SJSA1 (cell line): Measurements from ENCODE around the gene CFD. TPM values are rescaled to one million over a fixed set of nuclear protein-coding genes. Genes with fewer than 3 reads are reported as not detected.
"Not testable (repeated sequence)": the region's sequence is repeated elsewhere in the genome, so short reads cannot be mapped to it uniquely, and the experiment has no call there.

Source experiments
- DNase-seq, 2 experiments: peaks; one replicate each; pipeline ENCODE4 v3.0.0-alpha.2; 2015 to 2020; ENCODE audit warnings: low spot score in 2 of 2, low read depth in 1 of 2
- H3K27ac ChIP-seq: fragments of 250-450 bp; sonication (Bioruptor Pico); 2 replicates; pipeline ENCODE4 v1.5.1; 2020; ENCODE audit warnings: mild to moderate bottlenecking, moderate library complexity
- H3K27me3 ChIP-seq: fragments of 250-450 bp; sonication (Bioruptor Pico); replicated peaks from 2 replicates; pipeline ENCODE4 v1.5.1; 2020; ENCODE audit warnings: mild to moderate bottlenecking, moderate library complexity
- H3K36me3 ChIP-seq: fragments of 250-450 bp; sonication (Bioruptor Pico); 2 replicates; pipeline ENCODE4 v1.5.1; 2020; ENCODE audit warnings: mild to moderate bottlenecking
- H3K4me1 ChIP-seq: fragments of 250-450 bp; sonication (Bioruptor Pico); replicated peaks from 2 replicates; pipeline ENCODE4 v1.6.1; 2021; ENCODE audit warnings: mild to moderate bottlenecking
- H3K4me3 ChIP-seq: fragments of 250-450 bp; sonication (Bioruptor Pico); 2 replicates; pipeline ENCODE4 v1.5.1; 2020; ENCODE audit warnings: mild to moderate bottlenecking
- H3K9me3 ChIP-seq: fragments of 250-450 bp; sonication (Bioruptor Pico); replicated peaks from 2 replicates; pipeline ENCODE4 v1.5.1; 2020; ENCODE audit warnings: mild to moderate bottlenecking
- total RNA-seq: library from RNA; depleted of rRNA; stranded (reverse); fragments of >200 nt; shearing (Covaris generic); gene quantifications from 2 replicates; pipeline ENCODE4 v1.2.3, GENCODE V29; 2014

CFD gene
- total RNA-seq, 1 experiment from 2014 or later, result 3.3 TPM

- Histone ChIP-seq H3K36me3 (no peaks in the 10 kb centered on the region), H3K27ac (no peak overlapping the region), H3K27me3 (no peaks in the 10 kb centered on the region), H3K4me1 (peaks cover 7% of the 10 kb centered on the region), H3K4me3 (no peak overlapping the region), H3K9me3 (no peaks in the 10 kb centered on the region)
- DNase-seq, result no peak
Observed at GRCh38 chr19:853014-853585, 6.4 kb upstream of the CFD start.

DNA sequence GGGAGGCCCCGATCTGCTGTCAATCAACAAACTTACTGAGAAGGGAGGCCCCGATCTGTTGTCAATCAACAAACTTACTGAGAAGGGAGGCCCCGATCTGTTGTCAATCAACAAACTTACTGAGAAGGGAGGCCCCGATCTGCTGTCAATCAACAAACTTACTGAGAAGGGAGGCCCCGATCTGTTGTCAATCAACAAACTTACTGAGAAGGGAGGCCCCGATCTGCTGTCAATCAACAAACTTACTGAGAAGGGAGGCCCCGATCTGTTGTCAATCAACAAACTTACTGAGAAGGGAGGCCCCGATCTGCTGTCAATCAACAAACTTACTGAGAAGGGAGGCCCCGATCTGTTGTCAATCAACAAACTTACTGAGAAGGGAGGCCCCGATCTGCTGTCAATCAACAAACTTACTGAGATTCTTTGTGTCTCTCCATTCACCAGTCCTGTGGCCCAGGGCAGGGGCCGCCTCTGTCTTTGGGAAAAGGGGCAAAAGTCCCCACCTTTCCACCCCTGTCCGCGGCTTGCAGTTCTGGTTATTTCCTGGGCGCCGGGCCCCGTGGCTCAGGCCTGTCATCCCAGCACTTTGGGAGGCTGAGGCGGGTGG, 5.7 kb upstream of the CFD start:
- not testable (repeated sequence) for H3K36me3 ChIP-seq, H3K9me3 ChIP-seq, H3K4me3 ChIP-seq, H3K4me1 ChIP-seq, DNase-seq, H3K27ac ChIP-seq, H3K27me3 ChIP-seq

GRCh38 chr19:854549-854948, 4.9 kb upstream of the CFD start:
- Histone ChIP-seq H3K27me3 (no peaks in the 10 kb centered on the region), H3K36me3 (no peaks in the 10 kb centered on the region), H3K4me1 (peaks cover 7% of the 10 kb centered on the region), H3K4me3 (no peak overlapping the region), H3K27ac (no peak overlapping the region), H3K9me3 (no peaks in the 10 kb centered on the region)
- DNase-seq, result no peak

GRCh38 chr19:855142-855541, 4.3 kb upstream of the CFD start:
- peaks cover 7% of the 10 kb centered on the region for H3K4me1 ChIP-seq
- H3K27ac ChIP-seq, result no peak overlapping the region
- H3K9me3 ChIP-seq, result no peaks in the 10 kb centered on the region
- no peak overlapping the region for H3K4me3 ChIP-seq
- H3K27me3 ChIP-seq, result no peaks in the 10 kb centered on the region
- no peaks in the 10 kb centered on the region for H3K36me3 ChIP-seq
- no peak for DNase-seq

DNA sequence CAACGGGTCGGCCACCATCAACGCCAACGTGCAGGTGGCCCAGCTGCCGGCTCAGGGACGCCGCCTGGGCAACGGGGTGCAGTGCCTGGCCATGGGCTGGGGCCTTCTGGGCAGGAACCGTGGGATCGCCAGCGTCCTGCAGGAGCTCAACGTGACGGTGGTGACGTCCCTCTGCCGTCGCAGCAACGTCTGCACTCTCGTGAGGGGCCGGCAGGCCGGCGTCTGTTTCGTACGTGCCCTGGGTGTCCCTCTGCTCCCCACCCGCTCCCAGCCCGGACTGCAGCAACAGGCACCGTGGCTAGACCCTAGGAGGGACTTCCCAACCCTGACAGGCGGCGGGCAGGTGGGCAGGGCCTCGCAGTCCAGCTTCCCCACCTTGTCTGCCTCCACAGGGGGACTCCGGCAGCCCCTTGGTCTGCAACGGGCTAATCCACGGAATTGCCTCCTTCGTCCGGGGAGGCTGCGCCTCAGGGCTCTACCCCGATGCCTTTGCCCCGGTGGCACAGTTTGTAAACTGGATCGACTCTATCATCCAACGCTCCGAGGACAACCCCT, 3.8 kb upstream of the CFD start:
- peaks cover 2% of the 10 kb centered on the region for H3K27me3 ChIP-seq
- no peak overlapping the region for H3K27ac ChIP-seq
- H3K4me3 ChIP-seq, result no peak overlapping the region
- peaks cover 8% of the 10 kb centered on the region for H3K4me1 ChIP-seq
- H3K9me3 ChIP-seq, result no peaks in the 10 kb centered on the region; the same call in 1 of the 2 replicates
- DNase-seq, result no peak
- no peaks in the 10 kb centered on the region for H3K36me3 ChIP-seq

DNA sequence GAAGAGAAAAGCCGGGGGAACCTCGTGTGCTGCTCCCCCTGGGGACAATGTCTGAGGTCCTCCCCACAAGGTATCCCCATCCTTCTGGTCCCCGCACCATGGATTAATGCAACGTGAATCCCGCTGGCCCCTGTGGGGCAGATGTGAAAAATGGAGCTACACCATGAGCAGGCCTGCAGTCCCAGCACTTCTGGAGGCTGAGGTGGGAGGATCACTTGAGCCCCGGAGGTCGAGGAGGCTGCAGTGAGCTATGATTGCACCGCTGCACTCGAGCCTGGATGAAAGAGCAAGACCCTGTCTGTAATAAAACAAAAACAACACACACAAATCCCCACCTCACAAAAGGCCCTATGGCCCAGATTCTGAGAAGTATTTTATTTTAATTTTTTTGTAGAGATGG, 1.2 kb upstream of the CFD start:
- no peak for DNase-seq
- peaks cover 3% of the 10 kb centered on the region for H3K27me3 ChIP-seq
- no peak overlapping the region for H3K4me3 ChIP-seq
- H3K27ac ChIP-seq, result no peak overlapping the region
- no peaks in the 10 kb centered on the region; the same call in 1 of the 2 replicates for H3K9me3 ChIP-seq
- peaks cover 12% of the 10 kb centered on the region for H3K4me1 ChIP-seq
- H3K36me3 ChIP-seq, result no peaks in the 10 kb centered on the region

- Histone ChIP-seq H3K27me3 (peaks cover 3% of the 10 kb centered on the region), H3K36me3 (no peaks in the 10 kb centered on the region; the same call in 1 of the 2 replicates), H3K27ac (no peak overlapping the region), H3K4me1 (peaks cover 21% of the 10 kb centered on the region), H3K9me3 (no peaks in the 10 kb centered on the region; the same call in 1 of the 2 replicates), H3K4me3 (no peak overlapping the region)
- no peak for DNase-seq
Observed at GRCh38 chr19:861141-861755, 1.8 kb downstream of the CFD start.

- Histone ChIP-seq H3K9me3 (no peaks in the 10 kb centered on the region; the same call in 1 of the 2 replicates), H3K4me3 (no peak overlapping the region), H3K36me3 (no peaks in the 10 kb centered on the region; the same call in 1 of the 2 replicates), H3K27ac (no peak overlapping the region), H3K27me3 (peaks cover 3% of the 10 kb centered on the region), H3K4me1 (peaks cover 21% of the 10 kb centered on the region)
- DNase-seq, result no peak
Observed at GRCh38 chr19:861756-862580, 2.5 kb downstream of the CFD start.

DNA sequence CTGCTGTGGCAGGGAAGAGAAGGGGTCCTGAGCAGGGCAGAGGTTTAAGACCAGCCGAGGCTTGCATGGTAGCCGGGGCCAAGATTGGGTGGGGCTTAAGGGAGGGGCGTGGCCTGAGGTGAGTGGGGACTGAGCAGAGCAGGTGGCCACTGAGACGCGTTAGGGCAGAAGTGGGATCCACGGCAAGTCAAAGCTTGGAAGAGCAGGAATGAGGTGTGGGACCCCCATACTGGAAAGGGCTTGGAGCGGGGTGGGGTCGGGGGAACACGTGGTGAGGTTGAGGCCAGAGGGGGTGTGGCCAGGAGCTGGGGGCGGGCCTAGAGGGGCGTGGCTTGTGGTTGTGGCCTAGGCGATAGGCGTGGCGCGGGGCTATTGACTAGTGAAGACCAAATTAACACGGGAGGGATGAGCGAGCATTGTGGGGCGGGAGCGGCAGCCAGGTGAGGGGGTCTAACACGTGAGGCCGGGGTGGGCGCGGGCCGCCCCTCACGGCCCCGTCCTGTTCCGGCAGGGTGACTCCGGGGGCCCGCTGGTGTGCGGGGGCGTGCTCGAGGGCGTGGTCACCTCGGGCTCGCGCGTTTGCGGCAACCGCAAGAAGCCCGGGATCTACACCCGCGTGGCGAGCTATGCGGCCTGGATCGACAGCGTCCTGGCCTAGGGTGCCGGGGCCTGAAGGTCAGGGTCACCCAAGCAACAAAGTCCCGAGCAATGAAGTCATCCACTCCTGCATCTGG, 3.3 kb downstream of the CFD start:
- no peak overlapping the region for H3K27ac ChIP-seq
- DNase-seq, result no peak
- H3K4me1 ChIP-seq, result peaks cover 21% of the 10 kb centered on the region
- H3K4me3 ChIP-seq, result no peak overlapping the region
- H3K9me3 ChIP-seq, result no peaks in the 10 kb centered on the region; the same call in 1 of the 2 replicates
- H3K27me3 ChIP-seq, result peaks cover 3% of the 10 kb centered on the region
- H3K36me3 ChIP-seq, result peaks cover 6% of the 10 kb centered on the region

GRCh38 chr19:863315-863620, 3.8 kb downstream of the CFD start:
- Histone ChIP-seq H3K36me3 (peaks cover 11% of the 10 kb centered on the region), H3K27me3 (peaks cover 3% of the 10 kb centered on the region), H3K9me3 (no peaks in the 10 kb centered on the region; the same call in 1 of the 2 replicates), H3K4me1 (peaks cover 21% of the 10 kb centered on the region), H3K4me3 (no peak overlapping the region), H3K27ac (no peak overlapping the region)
- DNase-seq, result no peak

GRCh38 chr19:866769-867300, 7.4 kb downstream of the CFD start:
- H3K27me3 ChIP-seq, result no peaks in the 10 kb centered on the region
- peaks cover 34% of the 10 kb centered on the region for H3K36me3 ChIP-seq
- no peak overlapping the region for H3K4me3 ChIP-seq
- H3K4me1 ChIP-seq, result peaks cover 39% of the 10 kb centered on the region
- no peaks in the 10 kb centered on the region for H3K9me3 ChIP-seq
- DNase-seq, result no peak
- no peak overlapping the region for H3K27ac ChIP-seq

GRCh38 chr19:867301-867793, 7.9 kb downstream of the CFD start:
- Histone ChIP-seq H3K4me3 (no peak overlapping the region), H3K27me3 (no peaks in the 10 kb centered on the region), H3K36me3 (peaks cover 37% of the 10 kb centered on the region), H3K27ac (no peak overlapping the region), H3K9me3 (no peaks in the 10 kb centered on the region), H3K4me1 (peaks cover 39% of the 10 kb centered on the region)
- no peak for DNase-seq
